ENCODE results near the gene ARHGAP33.
"Not testable (repeated sequence)": the region's sequence is repeated elsewhere in the genome, so short reads cannot be mapped to it uniquely, and the experiment has no call there.

The ARHGAP33 gene

GRCh38 chr19:35792312-35792711 is 16.9 kb downstream of the ARHGAP33 start:
- DNase-seq (ENCODE audit: low spot score), result no peak

DNA sequence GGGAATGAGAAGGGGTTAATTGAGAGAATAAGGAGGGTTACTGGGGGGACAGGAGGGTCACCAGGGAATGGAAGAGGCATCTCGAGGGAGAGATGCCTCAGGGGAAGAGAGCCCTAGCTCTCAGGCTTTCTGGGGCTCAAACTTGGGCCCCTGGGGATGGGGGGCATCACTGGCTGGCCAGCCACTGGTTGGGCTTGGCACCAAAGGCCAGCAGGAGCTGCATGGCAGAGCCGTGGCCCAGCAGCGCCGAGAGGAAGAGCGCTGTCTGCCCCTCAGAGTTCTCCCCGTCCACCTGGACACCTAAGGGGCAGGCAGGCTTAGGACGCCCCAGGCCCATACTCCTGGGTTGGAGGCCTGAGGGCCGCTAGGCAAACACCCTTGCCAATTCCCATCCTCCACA is 17.5 kb downstream of the ARHGAP33 start:
- DNase-seq (ENCODE audit: low spot score), result no peak

- DNase-seq (ENCODE audit: low spot score), result no peak
These were observed 18.2 kb downstream of the ARHGAP33 start for GRCh38 chr19:35793381-35794165.

DNA sequence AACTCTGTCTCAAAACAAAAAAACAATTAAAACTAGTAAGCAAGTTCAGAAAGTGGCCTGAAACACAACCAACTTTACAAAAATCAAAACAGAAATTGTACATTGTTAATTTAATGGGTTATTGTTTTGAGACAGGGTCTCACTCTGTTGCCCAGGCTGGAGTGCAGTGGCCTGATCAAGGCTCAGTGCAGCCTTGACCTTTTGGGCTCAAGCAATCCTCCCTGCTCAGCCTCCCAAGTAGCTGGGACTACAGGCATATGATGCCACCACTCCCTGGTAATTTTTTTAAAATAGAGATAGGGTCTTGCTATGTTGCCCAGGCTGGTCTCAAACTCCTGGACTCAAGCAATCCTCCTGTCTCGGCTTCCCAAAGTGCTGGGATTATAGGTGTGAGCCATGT is 20.2 kb downstream of the ARHGAP33 start:
- not testable (repeated sequence) for DNase-seq (ENCODE audit: low spot score)

DNA sequence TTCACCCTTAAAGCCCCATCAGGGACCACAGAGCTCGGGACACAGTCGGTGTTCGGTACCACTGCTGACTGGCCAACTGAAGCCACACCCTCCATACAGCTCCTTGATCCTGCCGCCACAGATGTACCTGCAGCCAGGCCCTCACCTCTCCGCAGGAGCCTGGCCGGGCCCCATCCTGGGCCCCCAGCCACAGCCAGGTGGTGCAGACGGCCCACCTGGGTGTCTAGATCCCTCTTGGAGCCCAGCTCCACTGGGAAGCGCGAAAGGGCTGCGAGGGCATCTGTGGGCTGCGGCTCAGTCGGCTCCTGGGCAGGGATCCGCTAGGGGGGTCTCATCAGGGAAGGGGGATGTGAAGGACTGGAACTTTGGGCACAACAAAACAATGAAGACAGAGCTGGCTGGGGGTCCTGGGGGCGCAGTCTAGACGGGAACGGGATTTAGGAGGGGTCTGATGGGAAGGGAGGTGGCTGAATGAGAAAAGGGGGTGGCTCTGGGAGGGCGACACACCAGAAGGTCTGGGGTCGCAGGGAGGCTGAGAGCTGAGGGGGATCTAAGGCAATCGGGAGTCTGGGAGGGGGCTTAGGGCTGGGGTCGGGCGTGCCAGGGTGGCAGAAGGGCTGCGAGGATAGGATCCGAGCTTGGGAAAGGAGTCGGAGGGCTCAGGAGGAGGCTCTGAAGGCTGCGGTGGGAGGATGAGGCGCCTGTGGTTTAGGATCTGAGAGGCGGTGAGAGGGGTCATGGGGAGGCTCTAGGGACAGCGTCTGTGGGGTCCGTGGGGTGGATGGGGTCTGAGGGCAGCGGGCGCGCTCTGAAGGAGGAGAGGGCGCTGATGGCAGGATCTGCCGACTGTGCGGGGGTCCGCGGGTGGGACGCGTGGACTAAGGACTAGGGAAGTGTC is 21.5 kb downstream of the ARHGAP33 start:
- no peak for DNase-seq (ENCODE audit: low spot score)

- DNase-seq (ENCODE audit: low spot score), result no peak
These were observed 22.3 kb downstream of the ARHGAP33 start for GRCh38 chr19:35797663-35798062.

GRCh38 chr19:35801828-35802227 is 26.5 kb downstream of the ARHGAP33 start:
- no peak for DNase-seq (ENCODE audit: low spot score)

- no peak for DNase-seq (ENCODE audit: low spot score)
These were observed 30.2 kb downstream of the ARHGAP33 start for GRCh38 chr19:35805526-35806102.

- no peak for DNase-seq (ENCODE audit: low spot score)
These were observed 31.2 kb downstream of the ARHGAP33 start for GRCh38 chr19:35806597-35806996.

GRCh38 chr19:35807633-35808032 is 32.3 kb downstream of the ARHGAP33 start:
- DNase-seq (ENCODE audit: low spot score), result no peak

- no peak for DNase-seq (ENCODE audit: low spot score)
These were observed 36.2 kb downstream of the ARHGAP33 start for GRCh38 chr19:35811317-35812219.

DNA sequence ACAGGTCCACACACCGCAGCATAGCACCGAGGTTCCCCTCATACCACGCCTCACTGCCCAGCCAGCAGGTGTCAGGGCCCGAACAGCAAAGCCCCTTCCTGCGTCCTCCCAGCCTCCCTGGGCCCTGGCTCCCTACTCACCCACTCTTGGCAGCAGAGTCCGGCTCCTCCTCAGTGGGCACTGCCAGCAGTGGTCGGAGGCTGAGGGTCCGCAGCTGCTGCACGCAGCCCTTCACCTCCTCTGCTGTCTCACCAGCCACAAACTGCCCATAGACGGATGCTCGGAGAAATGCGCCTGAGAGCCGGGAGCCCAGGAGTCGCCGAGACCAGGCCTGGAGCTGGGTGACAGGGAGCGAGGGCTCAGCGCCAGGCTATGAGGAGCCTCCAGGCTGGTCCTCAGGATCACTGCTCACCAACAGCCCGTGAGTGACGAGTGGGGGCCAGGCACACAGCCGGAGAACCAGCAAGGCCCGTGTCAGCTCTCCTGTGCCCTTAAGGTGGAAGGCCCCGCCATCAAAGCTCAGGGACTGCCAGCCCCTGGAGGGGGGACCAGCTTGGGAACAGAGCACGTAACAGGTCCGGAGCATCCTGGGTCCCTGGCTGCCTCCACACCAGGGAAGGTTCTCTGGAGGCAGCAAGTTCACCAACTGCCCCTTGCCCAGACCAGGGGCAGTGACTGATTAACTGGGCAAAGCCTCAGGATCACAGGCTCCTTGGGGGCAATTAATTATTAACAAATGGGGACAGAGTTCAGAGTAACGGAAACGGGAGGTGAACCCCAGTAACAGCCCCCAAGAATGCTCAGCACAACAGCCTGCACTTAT is 37.1 kb downstream of the ARHGAP33 start, which contains the start of gene PRODH2:
Gene PRODH2 (minus strand): TSS at position 626 of the 823 bp plus-strand sequence. CDS start 40 bp downstream, at position 586.
- no peak for DNase-seq (ENCODE audit: low spot score)

- no peak for DNase-seq (ENCODE audit: low spot score)
These were observed 37.9 kb downstream of the ARHGAP33 start for GRCh38 chr19:35813043-35813890.

DNA sequence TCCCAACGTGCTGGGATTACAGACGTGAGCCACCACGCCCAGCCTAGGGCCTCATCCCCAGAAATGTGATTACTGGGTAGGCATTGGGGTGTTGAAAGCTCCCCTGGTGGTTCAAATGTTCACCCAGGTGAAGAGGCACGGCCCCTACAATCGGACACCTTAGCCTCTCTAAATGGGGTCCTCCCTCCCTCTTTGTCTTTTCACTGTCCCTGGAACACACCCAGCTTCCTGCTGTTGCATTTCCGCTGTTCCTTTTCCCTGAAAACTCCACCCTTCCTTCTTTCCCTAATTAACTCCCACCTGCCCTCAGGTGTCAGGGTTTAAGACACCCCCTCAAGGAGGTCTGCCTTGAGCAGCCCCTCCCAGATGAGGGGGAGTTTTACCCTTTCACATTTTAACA is 40.9 kb downstream of the ARHGAP33 start:
- DNase-seq (ENCODE audit: low spot score), result no peak

DNA sequence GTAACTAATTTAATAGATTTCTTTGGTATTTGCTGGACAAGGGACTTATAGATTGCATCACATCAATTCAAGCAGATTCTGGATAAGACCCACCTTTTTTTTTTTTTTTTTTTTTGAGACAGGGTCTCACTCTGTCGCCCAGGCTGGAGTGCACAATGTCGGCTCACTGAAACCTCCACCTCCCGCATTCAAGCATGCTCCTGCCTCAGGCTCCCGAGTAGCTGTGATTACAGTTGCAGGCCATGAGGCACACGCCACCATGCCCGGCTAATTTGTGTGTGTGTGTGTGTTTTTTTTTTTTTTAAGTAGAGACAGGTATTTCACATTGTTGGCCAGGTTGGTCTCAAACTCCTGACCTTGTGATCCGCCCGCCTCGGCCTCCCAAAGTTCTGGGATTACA is 41.5 kb downstream of the ARHGAP33 start:
- DNase-seq (ENCODE audit: low spot score), result no peak

GRCh38 chr19:35818445-35818844 is 43.1 kb downstream of the ARHGAP33 start:
- DNase-seq (ENCODE audit: low spot score), result no peak

DNA sequence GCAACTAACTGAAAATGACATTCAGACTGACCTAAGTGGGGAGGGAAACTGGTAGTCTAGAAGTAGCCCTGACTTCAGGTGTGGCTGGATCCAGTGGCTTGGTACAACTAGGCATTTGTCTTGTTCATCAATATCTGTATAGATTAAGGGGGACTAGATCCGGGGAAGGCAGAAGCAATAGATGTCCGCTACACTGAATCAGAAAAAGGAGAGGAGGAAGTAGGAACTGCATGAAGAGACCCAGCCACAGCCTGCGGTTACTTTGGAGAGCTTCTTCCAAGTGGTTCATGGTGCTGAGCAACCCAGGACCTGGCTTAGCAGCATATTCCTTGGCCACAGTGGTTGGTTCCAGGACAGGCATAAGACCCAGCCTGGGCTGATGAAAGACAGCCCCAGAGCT is 47.2 kb downstream of the ARHGAP33 start:
- no peak for DNase-seq (ENCODE audit: low spot score)

GRCh38 chr19:35824150-35824549 is 48.8 kb downstream of the ARHGAP33 start:
- no peak for DNase-seq (ENCODE audit: low spot score)

DNA sequence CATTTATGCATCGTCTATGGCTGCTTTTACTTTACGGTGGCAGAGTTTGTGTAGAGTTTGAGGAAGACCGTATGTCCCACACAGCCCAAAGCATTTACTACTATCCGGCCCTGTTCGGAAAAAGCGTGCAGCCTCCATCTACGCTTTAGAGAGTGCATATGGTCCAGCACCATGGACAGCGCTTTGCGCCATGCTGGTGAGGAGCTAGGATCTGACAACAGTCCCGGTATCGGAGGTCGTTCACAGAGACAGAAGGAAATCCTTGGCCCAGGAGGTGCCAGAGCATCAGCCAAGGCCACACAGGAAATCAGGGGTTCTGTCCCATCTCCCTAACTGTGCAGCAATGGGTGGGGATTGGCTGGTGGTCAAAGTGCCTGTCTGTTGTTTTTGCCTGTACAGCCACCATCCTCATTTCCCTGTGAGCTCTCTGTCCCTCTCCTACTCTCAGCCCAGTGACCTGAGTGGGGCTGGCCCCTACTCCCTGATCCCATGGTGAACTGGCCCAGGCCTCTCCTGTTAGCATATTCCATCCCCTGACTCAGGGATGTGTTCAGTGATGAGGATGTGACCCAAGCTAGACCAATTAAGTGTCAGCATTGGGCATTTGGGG is 53.4 kb downstream of the ARHGAP33 start:
- peak; percentile 17 for DNase-seq (ENCODE audit: low spot score)

All from putamen (tissue), 1 donor.